GM15510 (cell line): ENCODE data around the gene PROSER3.

Source experiments
- POLR2A ChIP-seq: IDR thresholded peaks from 3 replicates; pipeline ENCODE4 v1.6.1; 2011; ENCODE audit warnings: borderline replicate concordance; ENCODE audit not compliant: insufficient read length; ENCODE audit errors: extremely low read depth

PROSER3 gene

DNA sequence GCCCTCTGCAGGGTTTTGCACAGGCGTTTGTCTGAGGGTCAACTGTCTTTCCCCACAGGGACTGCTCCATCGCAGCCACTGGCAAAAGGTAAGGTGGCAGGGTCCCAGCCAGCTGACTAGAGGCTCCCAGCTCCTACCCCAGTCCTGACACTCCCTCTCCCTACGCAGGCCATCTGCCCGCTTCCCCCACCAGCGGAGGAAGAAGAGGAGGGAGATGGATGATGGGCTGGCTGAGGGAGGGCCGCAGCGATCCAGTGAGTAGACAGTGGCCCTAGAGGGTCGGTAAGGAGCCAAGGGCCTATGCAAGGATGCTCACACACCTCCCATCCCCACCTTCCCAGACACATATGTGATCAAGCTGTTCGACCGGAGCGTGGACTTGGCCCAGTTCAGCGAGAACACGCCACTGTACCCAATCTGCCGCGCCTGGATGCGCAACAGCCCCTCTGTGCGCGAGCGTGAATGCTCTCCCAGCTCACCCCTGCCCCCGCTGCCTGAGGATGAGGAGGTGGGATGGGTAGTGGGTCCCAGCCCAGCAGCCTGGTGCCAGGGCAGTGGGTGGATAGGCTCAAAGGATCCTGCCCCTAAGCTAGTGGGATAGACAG lies 5.1 kb upstream of the PROSER3 start:
- TF ChIP-seq POLR2A = no peak

DNA sequence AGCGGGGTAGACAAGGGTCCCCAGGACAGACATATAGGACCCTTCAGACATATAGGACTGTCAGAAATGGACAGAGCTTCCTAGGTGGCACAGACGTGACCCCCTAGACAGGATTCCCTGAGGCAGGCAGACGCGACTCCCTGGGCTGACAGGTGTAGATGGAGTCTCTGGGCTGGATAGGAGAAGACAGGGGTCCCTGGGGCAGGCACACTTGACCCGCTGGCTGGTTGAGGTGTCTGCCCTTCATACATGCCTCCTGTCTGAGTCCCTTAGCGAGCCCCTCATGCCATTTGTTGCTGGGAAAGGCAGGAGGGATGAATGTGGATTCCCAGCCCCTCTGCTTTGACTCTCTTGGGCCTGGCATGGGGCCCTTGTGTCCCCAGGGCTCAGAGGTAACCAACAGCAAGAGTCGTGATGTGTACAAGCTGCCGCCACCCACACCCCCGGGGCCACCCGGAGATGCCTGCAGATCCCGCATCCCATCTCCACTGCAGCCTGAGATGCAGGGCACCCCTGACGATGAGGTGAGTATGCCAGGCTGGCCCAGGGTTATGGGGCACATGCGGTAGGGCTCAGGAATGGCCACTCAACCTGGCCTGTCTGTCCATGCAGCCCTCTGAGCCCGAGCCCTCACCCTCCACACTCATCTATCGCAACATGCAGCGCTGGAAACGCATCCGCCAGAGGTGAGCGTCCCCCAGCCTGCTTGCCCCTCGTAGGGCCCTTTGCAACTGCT lies 4.2 kb upstream of the PROSER3 start:
- no peak for TF ChIP-seq POLR2A

DNA sequence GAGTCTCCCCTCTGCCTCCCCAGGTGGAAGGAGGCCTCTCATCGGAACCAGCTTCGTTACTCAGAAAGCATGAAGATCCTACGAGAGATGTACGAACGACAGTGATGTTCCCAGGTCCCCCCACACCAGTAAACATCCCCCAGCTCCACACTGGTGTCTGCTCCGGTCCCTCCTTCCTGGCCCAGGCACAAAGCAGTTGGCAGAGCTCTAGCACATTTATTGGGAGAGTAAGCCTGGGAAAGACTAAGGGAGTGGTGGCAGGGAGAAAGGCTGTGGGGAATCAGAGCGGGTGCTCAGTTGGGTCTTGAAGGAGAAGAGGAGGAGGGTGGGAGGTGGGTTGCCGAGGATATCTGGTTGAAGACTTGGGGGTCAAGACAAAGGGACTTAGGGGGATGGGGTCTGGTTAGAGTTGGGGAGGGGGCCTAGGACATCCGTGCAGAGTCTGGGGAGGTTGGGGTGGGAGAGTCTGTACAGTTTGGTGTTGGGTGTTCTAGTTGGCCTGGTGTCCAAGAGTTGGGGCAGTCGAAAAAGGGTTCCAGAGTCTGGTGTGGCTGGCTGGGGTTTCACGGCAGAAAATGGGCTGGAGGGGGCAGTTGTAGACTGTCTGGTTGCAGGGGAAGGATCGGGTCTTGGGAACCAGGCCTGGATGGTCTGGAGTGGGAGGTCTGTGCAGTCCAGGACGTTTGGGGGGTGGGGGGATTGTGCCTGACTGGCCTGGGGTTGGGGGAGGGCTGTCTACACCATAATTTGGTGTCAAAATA lies 3.4 kb upstream of the PROSER3 start:
- TF ChIP-seq POLR2A = no peak

DNA sequence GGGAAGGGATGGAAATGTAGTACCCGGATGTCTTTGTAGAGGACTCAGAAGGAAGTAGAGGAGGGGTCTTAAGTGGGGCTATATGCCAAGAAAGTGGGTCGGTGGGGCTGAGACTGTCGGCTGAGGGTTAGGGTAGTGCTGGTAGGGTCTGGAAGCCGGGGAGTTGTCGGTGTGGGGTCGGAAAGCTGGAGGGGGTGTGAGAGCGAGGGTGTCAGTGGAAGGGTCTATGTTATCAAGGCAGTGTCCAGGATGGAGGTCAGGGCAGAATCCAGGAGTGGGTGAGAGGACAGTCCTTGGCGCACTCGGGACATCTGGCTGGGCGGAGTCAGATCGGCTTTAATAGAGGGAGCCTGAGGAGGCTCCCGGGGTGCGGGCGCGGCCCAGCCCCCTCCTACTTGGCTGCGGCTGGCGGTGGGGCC lies 2.8 kb upstream of the PROSER3 start:
- TF ChIP-seq POLR2A = no peak

DNA sequence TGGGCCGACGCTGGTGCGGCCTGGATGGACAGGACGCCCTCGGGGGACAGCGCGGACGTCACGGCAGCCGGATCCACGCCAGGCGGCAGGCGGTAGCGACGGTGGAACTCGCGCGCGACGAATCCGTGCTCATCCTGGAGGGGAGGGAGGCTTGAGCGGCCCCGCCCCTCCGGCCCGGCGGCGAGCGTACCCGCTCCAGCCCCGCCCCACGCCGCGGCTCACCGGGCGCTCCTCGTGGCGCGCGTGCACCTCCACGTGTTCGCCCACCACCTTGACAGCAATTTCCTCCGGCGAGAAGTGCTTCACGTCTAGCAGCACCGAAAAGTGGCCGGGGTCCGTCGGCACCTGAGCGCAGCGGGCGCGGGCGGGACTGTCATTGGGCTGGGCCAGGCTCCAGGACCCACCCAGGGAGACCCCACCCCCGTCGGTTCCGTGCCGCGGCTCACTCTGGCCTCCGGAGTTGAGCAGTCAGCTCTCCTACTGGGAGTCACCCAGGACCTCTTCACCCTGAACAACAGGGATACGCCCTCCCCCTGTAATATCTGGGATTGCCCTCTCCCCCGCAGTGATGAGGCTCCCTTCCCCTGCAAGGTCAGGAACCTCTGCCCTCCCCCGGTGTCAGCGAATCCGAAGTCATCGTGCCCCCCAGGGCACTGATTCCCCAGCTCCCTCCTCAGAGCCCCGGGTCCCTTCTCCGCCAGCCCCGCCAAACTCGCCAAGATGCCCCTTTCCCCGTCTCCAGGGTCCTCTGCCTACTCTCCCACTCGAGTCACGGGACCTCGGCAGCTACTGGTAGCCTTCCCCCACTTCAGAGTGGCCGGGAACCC lies 2.2 kb upstream of the PROSER3 start:
- TF ChIP-seq POLR2A = no peak

DNA sequence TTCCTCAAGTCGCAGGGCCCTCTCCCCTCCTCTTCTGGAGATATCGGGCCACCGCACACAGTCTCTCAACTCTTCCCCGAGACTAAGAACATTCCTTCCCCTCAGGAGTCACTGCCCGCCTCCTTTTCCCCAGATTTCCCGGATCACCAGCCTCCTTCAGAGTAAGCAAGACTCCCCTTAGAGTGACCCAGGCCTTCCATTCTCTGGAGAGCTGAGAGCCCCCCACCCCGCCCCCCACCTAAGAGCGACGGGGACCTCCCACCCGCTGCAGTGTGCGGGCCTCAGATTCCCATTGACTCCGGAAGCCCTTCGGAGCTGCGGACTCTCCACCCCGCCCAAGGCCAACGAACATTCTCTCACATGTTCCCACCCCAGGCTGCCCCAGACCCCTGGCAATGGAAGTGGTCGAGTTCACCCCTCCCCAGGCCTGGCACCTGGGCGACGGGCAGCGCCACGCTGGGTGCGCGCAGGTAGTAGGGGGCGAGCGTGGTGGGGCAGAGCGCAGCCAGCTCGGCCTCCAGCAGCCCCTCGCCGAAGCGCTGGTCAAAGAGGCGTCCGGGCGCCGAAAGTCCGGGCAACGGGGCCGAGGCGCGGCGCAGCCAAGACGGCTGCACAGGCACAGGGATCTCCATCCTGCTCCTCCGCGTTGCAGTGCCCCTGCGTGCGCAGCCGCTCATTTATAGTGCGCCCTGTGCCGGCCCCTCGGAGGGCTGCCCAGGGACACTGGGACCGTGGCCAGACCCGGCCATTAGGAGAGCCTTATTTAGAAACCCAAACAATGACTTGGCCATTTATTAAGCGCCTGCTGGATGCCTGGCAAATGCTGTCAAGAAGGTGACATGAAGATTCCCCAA lies 1.4 kb upstream of the PROSER3 start, which contains the start of gene HSPB6:
HSPB6 (minus strand) TSS at position 653 of the 854 bp plus-strand sequence; CDS start at position 632, 21 bp downstream.
- no peak for TF ChIP-seq POLR2A

DNA sequence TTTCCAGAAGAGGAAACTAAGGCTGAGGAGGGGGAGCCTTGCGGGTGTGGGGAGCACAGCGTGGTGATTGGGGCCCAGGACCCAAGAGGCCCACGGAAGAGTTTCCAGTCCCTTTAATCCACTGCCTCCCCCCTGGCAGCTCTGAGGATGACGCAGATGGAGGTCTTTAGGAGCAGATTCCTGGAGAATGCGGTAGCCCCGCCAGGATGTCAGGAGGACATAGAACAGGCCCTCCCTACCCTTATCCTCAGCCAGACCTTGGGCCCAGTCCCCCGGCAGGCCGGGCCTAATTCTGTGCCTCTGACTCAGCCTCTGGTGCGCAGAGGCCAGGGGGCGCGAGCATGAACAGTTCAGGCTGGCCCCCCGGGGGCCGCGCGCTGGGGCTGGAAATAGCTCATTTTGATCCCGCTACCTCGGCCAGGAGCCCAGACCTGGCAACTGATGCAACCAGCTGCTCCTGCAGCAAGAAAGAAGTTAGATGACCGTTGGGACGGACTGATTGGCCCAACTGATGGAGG lies 686 bp upstream of the PROSER3 start:
- no peak for TF ChIP-seq POLR2A

DNA sequence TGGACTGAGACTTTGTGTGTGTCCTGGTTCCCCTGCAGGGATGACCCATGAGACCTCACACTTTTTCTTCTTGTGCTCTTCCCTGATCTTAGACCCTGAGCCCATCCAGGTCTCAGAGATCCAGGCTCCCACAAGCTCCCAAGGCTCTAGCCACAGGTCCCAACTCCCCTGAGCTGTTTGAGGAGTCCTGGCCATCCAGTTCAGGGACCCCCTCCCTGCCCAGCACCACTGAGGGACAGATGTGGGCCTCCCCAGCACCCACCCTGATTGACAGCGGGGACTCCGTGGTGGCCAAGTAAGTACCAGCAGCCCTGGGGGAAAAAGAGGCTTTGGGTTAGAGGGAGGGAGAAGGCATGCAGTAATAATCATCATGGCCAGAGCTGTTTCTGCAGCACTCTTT lies 1.7 kb downstream of the PROSER3 start:
- no peak for TF ChIP-seq POLR2A

DNA sequence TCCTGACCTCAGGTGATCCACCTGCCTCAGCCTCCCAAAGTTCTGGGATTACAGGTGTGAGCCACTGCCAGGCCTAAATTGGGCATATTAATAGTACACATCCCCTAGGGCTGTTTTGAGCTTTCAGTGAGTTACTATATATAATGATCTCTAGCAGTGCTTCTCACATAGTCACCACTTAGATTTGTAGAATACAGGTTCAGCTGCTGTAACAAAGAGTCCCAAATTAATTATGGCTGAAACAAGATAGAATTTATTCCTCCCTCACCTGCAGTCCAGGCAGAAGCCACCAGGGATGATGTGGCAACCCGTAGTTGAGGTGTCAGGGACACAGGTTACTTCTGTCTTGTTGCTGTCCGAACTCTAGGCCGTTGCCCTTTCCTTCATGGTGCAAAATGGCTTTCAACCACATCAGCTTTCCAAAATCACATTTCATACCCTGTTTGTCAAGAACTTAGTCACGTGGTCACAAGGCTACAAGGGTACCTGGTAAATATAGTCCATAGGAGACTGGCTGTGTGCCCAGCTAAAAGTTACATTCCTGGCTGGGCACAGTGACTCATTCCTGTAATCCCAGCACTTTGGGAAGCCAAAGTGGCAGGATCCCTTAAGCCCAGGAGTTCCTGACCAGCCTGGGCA lies 2.9 kb downstream of the PROSER3 start:
- no peak for TF ChIP-seq POLR2A

DNA sequence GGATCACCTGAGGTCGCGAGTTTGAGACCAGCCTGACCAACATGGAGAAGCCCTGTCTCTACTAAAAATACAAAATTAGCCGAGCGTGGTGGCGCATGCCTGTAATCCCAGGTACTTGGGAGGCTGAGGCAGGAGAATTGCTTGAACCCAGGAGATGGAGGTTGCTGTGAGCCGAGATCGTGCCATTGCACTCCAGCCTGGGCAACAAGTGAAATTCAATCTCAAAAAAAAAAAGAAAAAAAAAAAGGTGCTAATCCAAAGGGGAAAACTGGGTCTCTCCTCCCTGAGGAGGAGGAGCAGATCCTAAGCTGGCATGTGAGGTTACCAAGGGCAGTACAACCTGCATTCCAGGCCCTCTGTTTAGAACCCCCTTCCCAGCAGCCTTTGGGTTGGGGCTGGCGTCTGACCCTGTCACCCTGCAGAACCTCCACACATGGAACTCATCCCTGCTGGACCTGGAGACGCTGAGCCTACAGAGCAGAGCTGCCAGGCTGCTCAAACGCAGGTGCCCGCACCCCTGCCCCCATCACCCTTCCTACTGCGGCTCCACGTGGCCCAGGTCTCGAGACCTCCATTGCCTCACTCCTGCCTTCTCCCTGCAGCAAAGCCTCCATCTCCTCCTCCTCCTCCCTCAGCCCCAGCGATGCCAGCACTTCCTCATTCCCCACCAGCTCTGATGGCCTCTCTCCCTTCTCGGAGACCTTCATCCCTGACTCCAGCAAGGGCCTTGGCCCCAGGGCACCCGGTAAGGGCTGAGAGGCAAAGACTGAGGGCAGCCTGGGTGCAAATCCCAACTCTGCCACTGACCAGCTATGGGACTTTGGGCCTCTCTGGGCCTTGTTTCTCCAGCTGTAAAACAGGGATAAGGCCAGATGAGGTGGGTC lies 6.7 kb downstream of the PROSER3 start:
- TF ChIP-seq POLR2A = no peak

DNA sequence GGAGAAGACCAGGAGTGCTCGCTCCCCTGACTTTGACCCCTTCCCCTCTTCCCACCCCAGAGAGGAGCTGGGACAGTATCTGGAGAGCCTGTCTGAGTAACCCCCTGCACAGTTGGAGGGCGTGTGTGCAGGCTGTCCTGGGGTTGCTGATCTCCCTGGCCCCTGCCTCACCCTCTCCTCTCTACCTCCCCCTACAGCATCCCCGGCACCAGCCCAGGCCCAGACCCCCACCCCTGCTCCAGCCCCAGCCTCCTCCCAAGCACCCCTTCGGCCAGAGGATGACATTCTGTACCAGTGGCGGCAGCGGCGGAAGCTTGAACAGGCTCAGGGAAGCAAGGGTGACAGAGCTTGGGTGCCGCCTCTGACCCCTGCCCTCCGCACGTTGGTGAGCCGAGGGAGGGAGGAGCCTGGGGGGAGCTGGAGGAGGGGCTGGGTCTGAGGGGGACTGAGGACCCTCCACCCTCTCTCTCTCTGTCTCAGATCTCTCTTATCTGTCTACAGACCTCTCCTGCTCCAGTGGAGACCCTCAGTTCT lies 8.7 kb downstream of the PROSER3 start:
- no peak for TF ChIP-seq POLR2A
